A549 (cell line): Measurements from ENCODE around the gene SFTPD. TPM values are rescaled to one million over a fixed set of nuclear protein-coding genes. Genes with fewer than 3 reads are reported as not detected.

Experiments used
- ATAC-seq, 2 experiments: fragments of 200-7000 bp in 1 of 2; fragments of >200 bp in 1 of 2; cut with Nextera tagmentation in 1 of 2; cut with Tn5 transposase in 1 of 2; 3 replicates each; pipeline versions ENCODE4 v1.8.0 to v1.9.1; 2018 to 2020; ENCODE audit warnings: mild to moderate bottlenecking in 1 of 2, moderate library complexity in 1 of 2
- CTCF ChIA-PET: fragments of 300-600 bp; sonication (Branson Sonifier 250); formaldehyde crosslinking; extraction: SDS; loops from one replicate; lab custom pipeline; 2021; ENCODE audit warnings: antibody characterized with exemption, inconsistent platforms; lab: Yijun Ruan, JAX
- POLR2A ChIA-PET: fragments of 350-600 bp; formaldehyde crosslinking; extraction: SDS; loops from one replicate; lab custom pipeline; 2021; ENCODE audit warnings: antibody characterized with exemption, inconsistent platforms; lab: Yijun Ruan, JAX
- DNase-seq, 2 experiments: peaks; one replicate each; pipeline versions ENCODE4 v3.0.0 to v3.0.0-alpha.2; 2011 to 2016; ENCODE audit warnings: low read depth in 1 of 2, low spot score in 1 of 2
- FAIRE-seq: peaks from 2 replicates; lab custom pipeline; 2011; peaks lifted over from hg19 to GRCh38; lab: Jason Lieb, UNC
- H3K27ac ChIP-seq, 2 experiments: fragments of >200 bp; sonication (Bioruptor Twin); formaldehyde crosslinking; 3 replicates each; pipeline ENCODE4 v1.5.1; 2016 to 2017
- H3K4me1 ChIP-seq: fragments of >200 bp; sonication (Bioruptor Twin); formaldehyde crosslinking; 3 replicates; pipeline ENCODE4 v1.6.1; 2016
- H3K4me2 ChIP-seq: fragments of >200 bp; sonication (Bioruptor Twin); formaldehyde crosslinking; 3 replicates; pipeline ENCODE4 v1.6.1; 2016
- H3K4me3 ChIP-seq: fragments of >200 bp; sonication (Bioruptor Twin); formaldehyde crosslinking; 3 replicates; pipeline ENCODE4 v1.5.1; 2016
- H3K9me3 ChIP-seq: fragments of >200 bp; sonication (Bioruptor Twin); formaldehyde crosslinking; 3 replicates; pipeline ENCODE4 v1.6.1; 2016
- ATOH8 ChIP-seq: fragments of 250-450 bp; sonication (Bioruptor Pico); IDR thresholded peaks from 2 replicates; pipeline ENCODE4 v1.5.0; 2020; ENCODE audit warnings: low read depth, mild to moderate bottlenecking, moderate library complexity
- BCL3 ChIP-seq: fragments of >200 bp; sonication (Bioruptor Twin); formaldehyde crosslinking; IDR thresholded peaks from 3 replicates; pipeline ENCODE4 v1.6.1; 2016
- BHLHE40 ChIP-seq: IDR thresholded peaks from 2 replicates; pipeline ENCODE4 v1.6.1; 2012; ENCODE audit warnings: low read depth, low read length, inconsistent platforms
- CBX2 ChIP-seq: fragments of 200-600 bp; sonication (generic); IDR thresholded peaks from 2 replicates; pipeline ENCODE4 v1.6.1; 2016; ENCODE audit warnings: low read depth, mild to moderate bottlenecking, borderline replicate concordance
- CTCF ChIP-seq: fragments of >200 bp; sonication (Bioruptor Twin); formaldehyde crosslinking; IDR thresholded peaks from 3 replicates; pipeline ENCODE4 v1.5.1; 2016
- E2F6 ChIP-seq: IDR thresholded peaks from 2 replicates; pipeline ENCODE4 v1.6.1; 2012; ENCODE audit warnings: low read depth, borderline replicate concordance
- EHF ChIP-seq: fragments of 250-450 bp; sonication (Bioruptor Pico); IDR thresholded peaks from 2 replicates; pipeline ENCODE4 v1.5.0; 2020; ENCODE audit warnings: mild to moderate bottlenecking
- EHMT2 ChIP-seq: fragments of 200-600 bp; sonication (generic); IDR thresholded peaks from 2 replicates; pipeline ENCODE4 v1.6.1; 2016; ENCODE audit warnings: antibody characterized with exemption, low read depth, mild to moderate bottlenecking, moderate library complexity
- GATA3 ChIP-seq: IDR thresholded peaks from 2 replicates; pipeline ENCODE4 v1.6.1; 2012; ENCODE audit warnings: borderline replicate concordance
- HMGXB4 ChIP-seq: fragments of 250-450 bp; sonication (Bioruptor Pico); IDR thresholded peaks from 2 replicates; pipeline ENCODE4 v1.5.0; 2021; ENCODE audit warnings: mild to moderate bottlenecking, moderate library complexity, borderline replicate concordance
- HOXA7 ChIP-seq: fragments of 250-450 bp; sonication (Bioruptor Pico); IDR thresholded peaks from 2 replicates; pipeline ENCODE4 v1.5.0; 2020; ENCODE audit warnings: mild to moderate bottlenecking, moderate library complexity
- JUNB ChIP-seq: fragments of >200 bp; sonication (Bioruptor Twin); formaldehyde crosslinking; IDR thresholded peaks from 2 replicates; pipeline ENCODE4 v1.6.1; 2016
- KDM5A ChIP-seq: fragments of 200-600 bp; sonication (generic); IDR thresholded peaks from 2 replicates; pipeline ENCODE4 v1.6.1; 2016; ENCODE audit warnings: antibody characterized with exemption, mild to moderate bottlenecking
- MAX ChIP-seq: IDR thresholded peaks from 2 replicates; pipeline ENCODE4 v1.6.1; 2012
- MYC ChIP-seq: IDR thresholded peaks from 2 replicates; pipeline ENCODE4 v1.6.1; 2012; ENCODE audit warnings: mild to moderate bottlenecking, inconsistent platforms, low read length, improper control_type of control experiment, borderline replicate concordance
- NPAS2 ChIP-seq: fragments of 250-450 bp; sonication (Bioruptor Pico); IDR thresholded peaks from 2 replicates; pipeline ENCODE4 v1.8.0; 2022; ENCODE audit warnings: mild to moderate bottlenecking, moderate library complexity, borderline replicate concordance
- RARB ChIP-seq: fragments of 250-450 bp; sonication (Bioruptor Pico); IDR thresholded peaks from 2 replicates; pipeline ENCODE4 v1.8.0; 2021; ENCODE audit warnings: mild to moderate bottlenecking, moderate library complexity
- RFX5 ChIP-seq: fragments of 450-650 bp; IDR thresholded peaks from 2 replicates; pipeline ENCODE4 v1.7.1; 2014; ENCODE audit warnings: antibody characterized with exemption, mild to moderate bottlenecking, moderate library complexity
- TFCP2L1 ChIP-seq: fragments of 250-450 bp; sonication (Bioruptor Pico); IDR thresholded peaks from 2 replicates; pipeline ENCODE4 v1.5.0; 2021; ENCODE audit warnings: mild to moderate bottlenecking
- TP53 ChIP-seq: fragments of 250-450 bp; sonication (Bioruptor Pico); IDR thresholded peaks from 2 replicates; pipeline ENCODE4 v1.5.0; 2021; ENCODE audit warnings: mild to moderate bottlenecking, moderate library complexity
- ZC3H11A ChIP-seq: fragments of 450-650 bp; IDR thresholded peaks from 2 replicates; pipeline ENCODE4 v1.6.1; 2014; ENCODE audit warnings: antibody characterized with exemption, mild to moderate bottlenecking
- WGBS: methylation state at CpG from one replicate; pipeline ENCODE4 v1.1.6; 2017; ENCODE audit errors: missing lambda C conversion rate; 5-methylcytosine and 5-hydroxymethylcytosine counted together
- polyA plus RNA-seq, 4 experiments: library from polyadenylated mRNA; depleted of rRNA in 3 of 4; stranded (reverse); fragments of >200 nt; fragmentation: RNase III in 1 of 4; extraction: RNeasy Plus Mini Kit Qiagen cat#74134 plus additional on column Dnase treatment in 1 of 4; gene quantifications; 2 replicates in 3 of 4; 3 replicates in 1 of 4; pipeline ENCODE4 v1.2.3, GENCODE V29; 2011 to 2017

The SFTPD gene
- polyA plus RNA-seq, 2 of the 4 experiments (the other 2 are of a cell fraction): 0.17 to 0.19 TPM

GRCh38 chr10:79928028-79928583 lies 20.8 kb downstream of the SFTPD start:
- ChIA-PET CTCF (interaction anchor here (1.1 to 2.1 kb wide), 3 partner anchors 8 to 386 kb away, joined by 5 to 10 read pairs (median 9); no protein-coding TSS in a partner anchor), POLR2A (no interaction called here)
- Histone ChIP-seq H3K4me3 (no peak overlapping the region), H3K4me1 (no peaks in the 10 kb centered on the region), H3K4me2 (no peak overlapping the region), H3K9me3 (no peaks in the 10 kb centered on the region), H3K27ac (no peak overlapping the region)
- no peak for DNase-seq
- TF ChIP-seq ZC3H11A (no peak), HMGXB4 (CRISPR knock-in tag) (no peak), MYC (no peak), CBX2 (no peak), EHF (CRISPR knock-in tag) (no peak), RFX5 (no peak), BCL3 (no peak), GATA3 (no peak), RARB (CRISPR knock-in tag) (no peak), KDM5A (no peak), CTCF (no peak), HOXA7 (CRISPR knock-in tag) (no peak), NPAS2 (no peak), TP53 (CRISPR knock-in tag) (no peak)
- no peak for FAIRE-seq
- no peak for ATAC-seq
- 45% methylated on average over 7 of the region's 7 CpGs for WGBS

GRCh38 chr10:79927111-79927828 lies 21.6 kb downstream of the SFTPD start:
- POLR2A ChIA-PET: no interaction called here
- WGBS: 61% methylated on average over 3 of the region's 3 CpGs
- no peak for DNase-seq
- no peak for FAIRE-seq
- Histone ChIP-seq H3K4me3 (no peak overlapping the region), H3K9me3 (no peaks in the 10 kb centered on the region), H3K4me2 (no peak overlapping the region), H3K4me1 (no peaks in the 10 kb centered on the region), H3K27ac (no peak overlapping the region)
- TF ChIP-seq E2F6 (no peak), MAX (no peak), EHMT2 (no peak), CTCF (no peak), ATOH8 (CRISPR knock-in tag) (no peak), NPAS2 (no peak), JUNB (no peak), GATA3 (no peak), HMGXB4 (CRISPR knock-in tag) (no peak), TFCP2L1 (no peak), BHLHE40 (no peak), MYC (no peak)
- CTCF ChIA-PET: interaction anchor here (1.2 kb wide), 1 partner anchor 19 kb away, joined by 3 read pairs; no protein-coding TSS in a partner anchor
- ATAC-seq: no peak
